ENCODE results near the gene TRMT10A. TPM values are rescaled to one million over a fixed set of nuclear protein-coding genes. Genes with fewer than 3 reads are reported as not detected.

The TRMT10A gene
- total RNA-seq, 1 donor, result 14.5 TPM

DNA sequence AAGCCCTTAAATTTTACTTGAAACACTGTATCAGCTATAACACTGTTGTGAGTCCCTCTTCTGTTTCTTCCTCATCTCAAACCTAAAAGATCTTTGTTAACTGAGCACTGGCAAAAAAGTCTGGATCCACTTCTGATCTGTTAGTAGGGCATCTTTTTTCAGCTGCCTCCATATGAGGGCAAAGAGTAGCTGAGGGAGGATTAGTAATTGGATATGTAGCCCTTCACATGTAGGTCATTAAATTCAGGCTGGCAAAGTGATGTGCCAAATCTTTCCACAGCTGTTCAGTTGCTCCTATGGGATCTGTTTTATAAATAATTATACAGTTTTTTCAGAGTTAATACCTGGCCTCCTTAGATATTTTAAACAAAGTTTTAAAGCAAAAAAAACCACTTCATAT lies 1.1 kb upstream of the TRMT10A start:
- Histone ChIP-seq H3K4me2 (ENCODE audit: insufficient read depth, low read length) (no peak overlapping the region), H3K27ac (ENCODE audit: low read depth, low read length) (no peak overlapping the region), H3K27me3 (ENCODE audit: insufficient read depth, low read length) (no peaks in the 10 kb centered on the region), H2AFZ (ENCODE audit: low read length) (peak overlapping the region; percentile 100), H3K79me2 (ENCODE audit: insufficient read depth, low read length) (no peaks in the 10 kb centered on the region), H4K20me1 (ENCODE audit: insufficient read depth, low read length) (no peaks in the 10 kb centered on the region), H3K9me3 (ENCODE audit: low read depth, low read length) (no peaks in the 10 kb centered on the region), H3K36me3 (ENCODE audit: insufficient read depth, low read length) (no peaks in the 10 kb centered on the region), H3K4me3 (ENCODE audit: insufficient read depth, low read length) (no peak overlapping the region), H3K4me1 (ENCODE audit: insufficient read depth, low read length) (peaks cover 5% of the 10 kb centered on the region)
- TF ChIP-seq, protein P1, sequence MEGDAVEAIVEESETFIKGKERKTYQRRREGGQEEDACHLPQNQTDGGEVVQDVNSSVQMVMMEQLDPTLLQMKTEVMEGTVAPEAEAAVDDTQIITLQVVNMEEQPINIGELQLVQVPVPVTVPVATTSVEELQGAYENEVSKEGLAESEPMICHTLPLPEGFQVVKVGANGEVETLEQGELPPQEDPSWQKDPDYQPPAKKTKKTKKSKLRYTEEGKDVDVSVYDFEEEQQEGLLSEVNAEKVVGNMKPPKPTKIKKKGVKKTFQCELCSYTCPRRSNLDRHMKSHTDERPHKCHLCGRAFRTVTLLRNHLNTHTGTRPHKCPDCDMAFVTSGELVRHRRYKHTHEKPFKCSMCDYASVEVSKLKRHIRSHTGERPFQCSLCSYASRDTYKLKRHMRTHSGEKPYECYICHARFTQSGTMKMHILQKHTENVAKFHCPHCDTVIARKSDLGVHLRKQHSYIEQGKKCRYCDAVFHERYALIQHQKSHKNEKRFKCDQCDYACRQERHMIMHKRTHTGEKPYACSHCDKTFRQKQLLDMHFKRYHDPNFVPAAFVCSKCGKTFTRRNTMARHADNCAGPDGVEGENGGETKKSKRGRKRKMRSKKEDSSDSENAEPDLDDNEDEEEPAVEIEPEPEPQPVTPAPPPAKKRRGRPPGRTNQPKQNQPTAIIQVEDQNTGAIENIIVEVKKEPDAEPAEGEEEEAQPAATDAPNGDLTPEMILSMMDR (IDR thresholded peaks at IDR 0.05; ENCODE audit: extremely low read depth, low read depth, low read length), result no peak
- no peak for DNase-seq (ENCODE audit: insufficient read length, low spot score, missing footprints)

DNA sequence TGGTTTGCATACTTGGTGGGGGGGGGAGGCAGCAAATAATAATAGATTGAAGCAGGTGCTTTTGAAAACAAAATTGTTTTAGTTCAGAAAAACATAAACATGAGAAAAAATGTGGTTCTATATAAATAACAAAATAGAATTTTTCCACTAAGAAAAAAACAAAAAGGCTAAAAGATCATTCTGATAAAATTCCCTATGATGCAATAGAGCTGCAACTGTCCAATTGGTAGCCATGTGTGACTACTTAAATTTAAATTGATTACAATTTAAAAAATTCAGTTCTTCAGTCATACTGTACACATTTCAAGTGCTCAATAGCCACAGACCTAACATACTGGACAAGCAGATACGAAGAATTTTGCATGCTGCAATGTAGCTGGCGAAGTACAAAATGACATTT lies 11.0 kb downstream of the TRMT10A start:
- Histone ChIP-seq H3K79me2 (ENCODE audit: insufficient read depth, low read length) (no peaks in the 10 kb centered on the region), H3K36me3 (ENCODE audit: insufficient read depth, low read length) (no peaks in the 10 kb centered on the region), H3K4me1 (ENCODE audit: insufficient read depth, low read length) (no peaks in the 10 kb centered on the region), H3K27me3 (ENCODE audit: insufficient read depth, low read length) (no peaks in the 10 kb centered on the region), H3K4me3 (ENCODE audit: insufficient read depth, low read length) (no peak overlapping the region), H2AFZ (ENCODE audit: low read length) (no peak overlapping the region), H3K27ac (ENCODE audit: low read depth, low read length) (no peak overlapping the region), H4K20me1 (ENCODE audit: insufficient read depth, low read length) (no peaks in the 10 kb centered on the region), H3K9me3 (ENCODE audit: low read depth, low read length) (no peaks in the 10 kb centered on the region), H3K4me2 (ENCODE audit: insufficient read depth, low read length) (no peak overlapping the region)
- TF ChIP-seq, protein P1 (IDR thresholded peaks at IDR 0.05; ENCODE audit: extremely low read depth, low read depth, low read length), result no peak
- no peak for DNase-seq (ENCODE audit: insufficient read length, low spot score, missing footprints)

DNA sequence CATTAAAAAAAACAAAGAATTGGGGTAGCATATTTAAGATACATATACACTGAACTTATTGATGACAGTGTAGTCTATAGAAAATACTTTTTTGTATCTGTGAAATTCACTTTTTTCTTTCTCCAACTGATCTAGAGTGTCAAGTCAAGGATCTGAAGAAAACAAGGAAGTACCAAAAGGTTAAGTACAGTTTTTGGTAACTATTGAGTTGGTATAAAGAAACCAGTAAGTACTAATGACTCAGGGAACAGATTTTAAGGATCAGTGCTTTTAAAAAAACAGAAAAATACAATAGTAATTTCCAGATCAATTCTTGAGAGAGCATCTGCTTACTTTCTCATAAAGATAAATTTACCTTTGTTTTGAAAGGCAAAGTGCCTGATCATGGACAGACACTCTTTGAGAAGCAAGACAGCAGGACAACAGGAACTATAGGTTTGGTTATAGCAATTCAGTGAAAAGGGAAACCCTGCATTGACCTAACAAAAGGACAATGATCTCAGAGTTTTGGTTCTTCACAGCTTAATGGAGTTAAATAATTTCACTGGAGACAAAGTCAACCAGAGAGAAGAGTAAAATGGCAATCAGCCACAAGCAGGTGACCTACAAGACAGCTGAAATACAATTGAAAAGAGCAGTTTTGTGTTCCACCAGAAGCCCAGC lies 23.4 kb downstream of the TRMT10A start:
- no peak for DNase-seq (ENCODE audit: insufficient read length, low spot score, missing footprints)
- H3K4me3 ChIP-seq (ENCODE audit: insufficient read depth, low read length), result no peak overlapping the region
- H3K27ac ChIP-seq (ENCODE audit: low read depth, low read length), result no peak overlapping the region
- no peaks in the 10 kb centered on the region for H4K20me1 ChIP-seq (ENCODE audit: insufficient read depth, low read length)
- no peaks in the 10 kb centered on the region for H3K9me3 ChIP-seq (ENCODE audit: low read depth, low read length)
- no peaks in the 10 kb centered on the region for H3K4me1 ChIP-seq (ENCODE audit: insufficient read depth, low read length)
- no peak overlapping the region for H3K4me2 ChIP-seq (ENCODE audit: insufficient read depth, low read length)
- no peak overlapping the region for H2AFZ ChIP-seq (ENCODE audit: low read length)
- no peaks in the 10 kb centered on the region for H3K27me3 ChIP-seq (ENCODE audit: insufficient read depth, low read length)
- TF ChIP-seq, protein P1 (IDR thresholded peaks at IDR 0.05; ENCODE audit: extremely low read depth, low read depth, low read length), result no peak
- H3K79me2 ChIP-seq (ENCODE audit: insufficient read depth, low read length), result no peaks in the 10 kb centered on the region
- H3K36me3 ChIP-seq (ENCODE audit: insufficient read depth, low read length), result no peaks in the 10 kb centered on the region

DNA sequence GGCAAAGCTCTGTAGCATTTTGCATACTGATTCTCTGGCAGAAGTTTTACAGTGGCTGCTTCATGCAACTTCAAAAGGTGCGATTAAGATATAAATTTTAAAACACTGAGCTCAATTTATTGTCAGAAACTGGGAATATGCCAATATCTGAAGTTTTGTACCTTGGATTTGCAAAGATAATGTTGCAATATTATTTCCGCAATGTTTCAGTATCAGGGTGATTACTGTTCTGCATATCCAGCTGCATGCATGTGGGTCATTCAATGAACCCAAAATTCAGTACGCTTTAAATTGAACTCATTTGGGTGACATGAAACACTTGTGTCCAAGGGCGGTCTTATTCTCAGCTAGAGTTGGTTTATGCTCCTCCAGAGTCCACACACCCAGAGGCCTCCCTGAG lies 26.2 kb downstream of the TRMT10A start:
- Histone ChIP-seq H3K9me3 (ENCODE audit: low read depth, low read length) (no peaks in the 10 kb centered on the region), H2AFZ (ENCODE audit: low read length) (no peak overlapping the region), H3K27ac (ENCODE audit: low read depth, low read length) (no peak overlapping the region), H3K36me3 (ENCODE audit: insufficient read depth, low read length) (no peaks in the 10 kb centered on the region), H4K20me1 (ENCODE audit: insufficient read depth, low read length) (no peaks in the 10 kb centered on the region), H3K4me2 (ENCODE audit: insufficient read depth, low read length) (no peak overlapping the region), H3K27me3 (ENCODE audit: insufficient read depth, low read length) (no peaks in the 10 kb centered on the region), H3K4me3 (ENCODE audit: insufficient read depth, low read length) (no peak overlapping the region), H3K4me1 (ENCODE audit: insufficient read depth, low read length) (no peaks in the 10 kb centered on the region), H3K79me2 (ENCODE audit: insufficient read depth, low read length) (no peaks in the 10 kb centered on the region)
- DNase-seq (ENCODE audit: insufficient read length, low spot score, missing footprints), result no peak
- TF ChIP-seq, protein P1 (IDR thresholded peaks at IDR 0.05; ENCODE audit: extremely low read depth, low read depth, low read length), result no peak
